H1 (cell line): ENCODE results near the gene MECR. TPM values are rescaled to one million over a fixed set of nuclear protein-coding genes. Genes with fewer than 3 reads are reported as not detected.

Experiments used
- CHD2 ChIP-seq: IDR thresholded peaks from 2 replicates; pipeline ENCODE4 v1.6.1; 2012; ENCODE audit warnings: low read length, improper control_type of control experiment
- CHD7 ChIP-seq: fragments of 300-600 bp; sonication (generic); IDR thresholded peaks from 2 replicates; pipeline ENCODE4 v1.7.1; 2012; ENCODE audit warnings: low read length, moderate library complexity, mild to moderate bottlenecking, inconsistent platforms; ENCODE audit not compliant: insufficient replicate concordance
- CTCF ChIP-seq, 3 experiments: IDR thresholded peaks; 1 replicate in 2 of 3; 2 replicates in 1 of 3; pipeline versions ENCODE4 v1.5.1 to v1.6.1; 2011; ENCODE audit warnings: low read length in 3 of 3, mild to moderate bottlenecking in 3 of 3, inconsistent platforms in 2 of 3, low read depth in 1 of 3, moderate library complexity in 1 of 3; ENCODE audit not compliant: insufficient read depth in 1 of 3; ENCODE audit errors: control extremely low read depth in 1 of 3
- GTF2F1 ChIP-seq: IDR thresholded peaks from 2 replicates; pipeline ENCODE4 v1.6.1; 2012; ENCODE audit warnings: low read depth, low read length, improper control_type of control experiment, borderline replicate concordance
- JUN ChIP-seq: IDR thresholded peaks from 2 replicates; pipeline ENCODE4 v1.6.1; 2011; ENCODE audit warnings: low read depth, mild to moderate bottlenecking, improper control_type of control experiment, low read length
- SP2 ChIP-seq: IDR thresholded peaks from 2 replicates; pipeline ENCODE4 v1.6.1; 2012; ENCODE audit warnings: mild to moderate bottlenecking, low read length, inconsistent platforms
- SRF ChIP-seq: IDR thresholded peaks from 2 replicates; pipeline ENCODE4 v1.6.1; 2011; ENCODE audit warnings: mild to moderate bottlenecking, low read depth, low read length, moderate library complexity
- SUZ12 ChIP-seq: fragments of 200-600 bp; sonication (generic); IDR thresholded peaks from 2 replicates; pipeline ENCODE4 v1.6.1; 2012; ENCODE audit warnings: mild to moderate bottlenecking, inconsistent platforms, low read length, moderate library complexity, mixed read lengths
- polyA plus RNA-seq, 7 experiments: library from polyadenylated mRNA; depleted of rRNA in 3 of 7; stranded (reverse) in 5 of 7; unstranded in 2 of 7; fragments of >200 nt in 5 of 7; fragments of 200-250 nt in 2 of 7; gene quantifications; 1 replicate in 5 of 7; 2 replicates in 1 of 7; 4 replicates in 1 of 7; pipeline versions ENCODE4 v1.2.1 to v1.2.3, GENCODE V29; 2011 to 2013; ENCODE audit warnings: missing spikeins in 2 of 7, mixed read lengths in 2 of 7
- total RNA-seq: library from RNA; stranded (reverse); fragmentation: NEBNext Ultra II Directional; extraction: Animal tissue kit (Norgen Biotek cat#: 25700); gene quantifications from 2 replicates; pipeline ENCODE4 v1.2.1, GENCODE V29; 2021

MECR gene
- total and polyA plus RNA-seq, 2 of the 8 experiments (the other 6 are each of a cell fraction or from before 2014, with no cell fraction given), result 24.2 to 24.4 TPM

- TF ChIP-seq CHD7, result no peak
- TF ChIP-seq JUN, result no peak
- TF ChIP-seq GTF2F1, result no peak
- TF ChIP-seq SUZ12, result no peak
- TF ChIP-seq SP2, result no peak
- no peak for TF ChIP-seq CHD2
- no peak for TF ChIP-seq CTCF (IDR thresholded peaks at IDR 0.05; ENCODE audit: control extremely low read depth in 1 of 3, insufficient read depth in 1 of 3, low read depth in 1 of 3, low read length in 3 of 3)
- TF ChIP-seq SRF, result no peak
Measured at GRCh38 chr1:29221296-29221695, 9.4 kb downstream of the MECR start (continued).
